K562 (cell line): ENCODE measurements around the gene ZNF12. TPM values are rescaled to one million over a fixed set of nuclear protein-coding genes. Genes with fewer than 3 reads are reported as not detected.

Source experiments
- CBX5 ChIP-seq: IDR thresholded peaks from 2 replicates; pipeline ENCODE4 v1.6.1; 2014; ENCODE audit warnings: low read depth, borderline replicate concordance
- CCAR2 ChIP-seq: fragments of 200-400 bp; formaldehyde crosslinking; IDR thresholded peaks from 2 replicates; pipeline ENCODE4 v1.6.1; 2017; ENCODE audit warnings: mild to moderate bottlenecking, low read depth, low read length
- CHD1 ChIP-seq: fragments of 200-600 bp; sonication (generic); IDR thresholded peaks from one replicate; pipeline ENCODE4 v1.6.1; 2012; ENCODE audit warnings: mild to moderate bottlenecking, moderate library complexity, low read length, inconsistent platforms
- HMG20A ChIP-seq: fragments of 450-650 bp; formaldehyde crosslinking; conservative IDR thresholded peaks from 2 replicates; pipeline ENCODE4 v1.4.0; 2020; ENCODE audit warnings: mild to moderate bottlenecking, mixed read lengths
- KLF13 ChIP-seq: fragments of 450-650 bp; IDR thresholded peaks from 2 replicates; pipeline ENCODE4 v1.6.1; 2016; ENCODE audit warnings: missing genetic modification characterization, low read depth, mild to moderate bottlenecking, missing compliant biosample characterization, moderate library complexity, borderline replicate concordance
- KLF16 ChIP-seq: IDR thresholded peaks from 2 replicates; pipeline ENCODE4 v1.6.1; 2016; ENCODE audit warnings: antibody characterized with exemption
- NUFIP1 ChIP-seq: fragments of 450-650 bp; IDR thresholded peaks from 2 replicates; pipeline ENCODE4 v1.6.1; 2018; ENCODE audit not compliant: partially characterized antibody
- PCBP2 ChIP-seq: fragments of 200-400 bp; formaldehyde crosslinking; IDR thresholded peaks from 2 replicates; pipeline ENCODE4 v1.6.1; 2018; ENCODE audit warnings: low read length, low read depth, mild to moderate bottlenecking, moderate library complexity; ENCODE audit not compliant: poor library complexity, severe bottlenecking
- SNRNP70 ChIP-seq: fragments of 200-400 bp; formaldehyde crosslinking; optimal IDR thresholded peaks from 2 replicates; pipeline ENCODE3; 2017; ENCODE audit warnings: low read depth, low read length
- TAF9B ChIP-seq: fragments of 450-650 bp; IDR thresholded peaks from 2 replicates; pipeline ENCODE4 v1.6.1; 2018; ENCODE audit warnings: mild to moderate bottlenecking; ENCODE audit not compliant: partially characterized antibody
- ZC3H4 ChIP-seq: sonication (generic); formaldehyde crosslinking; IDR thresholded peaks from 2 replicates; pipeline ENCODE4 v1.9.0; 2021; ENCODE audit warnings: missing genetic modification reagents, borderline replicate concordance
- ZNF165 ChIP-seq: fragments of 250-450 bp; sonication (Bioruptor Pico); IDR thresholded peaks from 2 replicates; pipeline ENCODE4 v1.4.0; 2020; ENCODE audit warnings: borderline replicate concordance
- ZNF316 ChIP-seq: fragments of 450-650 bp; IDR thresholded peaks from 2 replicates; pipeline ENCODE4 v1.6.1; 2016
- ZNF766 ChIP-seq: fragments of 200-800 bp; sonication (Bioruptor generic); conservative IDR thresholded peaks from 2 replicates; pipeline ENCODE4 v1.6.1; 2016; ENCODE audit warnings: missing genetic modification characterization, missing compliant biosample characterization
- polyA plus RNA-seq, 8 experiments: library from polyadenylated mRNA; depleted of rRNA in 4 of 8; stranded (reverse) in 5 of 8; unstranded in 3 of 8; fragments of >200 nt; fragmentation: Nextera tagmentation in 2 of 8; fragmentation: Illumina TruSeq in 1 of 8; extraction: Ambion mirVana in 2 of 8; extraction: Trizol in 1 of 8; gene quantifications; 2 replicates each; pipeline versions ENCODE4 v1.2.1 to v1.2.3, GENCODE V29; 2011 to 2014; ENCODE audit warnings: inconsistent platforms in 1 of 8, missing spikeins in 1 of 8
- total RNA-seq, 7 experiments: library from RNA; depleted of rRNA in 6 of 7; stranded (reverse); fragments of >200 nt in 6 of 7; fragmentation: Illumina TruSeq in 2 of 7; extraction: Trizol in 2 of 7; gene quantifications; 2 replicates each; pipeline versions ENCODE4 v1.2.1 to v1.2.3, GENCODE V29; 2011 to 2021; ENCODE audit warnings: low replicate concordance in 1 of 7
- TF ChIP-seq, protein P1 (sequence below): fragments of 200-600 bp; sonication (generic); IDR thresholded peaks from one replicate; pipeline ENCODE4 v1.6.1; 2012; ENCODE audit warnings: mild to moderate bottlenecking, low read depth, low read length, inconsistent platforms
- TF ChIP-seq, protein P2 (sequence below): sonication (generic); formaldehyde crosslinking; IDR thresholded peaks from 2 replicates; pipeline ENCODE4 v1.8.1; 2023; ENCODE audit warnings: mild to moderate bottlenecking, missing genetic modification reagents, moderate library complexity

ZNF12 gene
- total and polyA plus RNA-seq, 9 of the 15 experiments (the other 6 are each of a cell fraction or from before 2014, with no cell fraction given): 5.8 to 32.3 (median 18.9) TPM

DNA sequence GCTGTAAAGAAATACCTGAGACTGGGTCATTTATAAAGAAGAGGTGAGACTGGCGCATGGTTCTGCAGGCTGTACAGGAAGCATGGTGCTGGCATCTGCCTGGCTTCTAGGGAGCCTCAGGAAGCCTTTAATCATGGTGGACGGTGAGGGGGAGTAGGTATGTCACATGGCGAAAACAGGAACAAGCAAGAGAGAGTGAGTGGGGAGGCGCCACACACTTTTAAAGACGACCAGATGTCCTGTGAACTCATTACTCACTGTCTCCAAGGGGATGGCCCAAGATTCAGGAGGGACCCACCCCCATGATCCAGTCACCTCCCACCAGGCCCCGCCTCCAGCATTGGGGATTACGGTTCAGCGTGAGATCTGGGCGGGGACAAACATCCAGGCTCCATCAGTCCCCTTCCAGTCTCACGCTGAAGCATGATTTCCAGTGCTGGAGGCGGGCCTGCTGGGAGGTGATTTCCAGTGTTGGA lies 66.5 kb downstream of the ZNF12 start (continued):
- TF ChIP-seq, protein P1, sequence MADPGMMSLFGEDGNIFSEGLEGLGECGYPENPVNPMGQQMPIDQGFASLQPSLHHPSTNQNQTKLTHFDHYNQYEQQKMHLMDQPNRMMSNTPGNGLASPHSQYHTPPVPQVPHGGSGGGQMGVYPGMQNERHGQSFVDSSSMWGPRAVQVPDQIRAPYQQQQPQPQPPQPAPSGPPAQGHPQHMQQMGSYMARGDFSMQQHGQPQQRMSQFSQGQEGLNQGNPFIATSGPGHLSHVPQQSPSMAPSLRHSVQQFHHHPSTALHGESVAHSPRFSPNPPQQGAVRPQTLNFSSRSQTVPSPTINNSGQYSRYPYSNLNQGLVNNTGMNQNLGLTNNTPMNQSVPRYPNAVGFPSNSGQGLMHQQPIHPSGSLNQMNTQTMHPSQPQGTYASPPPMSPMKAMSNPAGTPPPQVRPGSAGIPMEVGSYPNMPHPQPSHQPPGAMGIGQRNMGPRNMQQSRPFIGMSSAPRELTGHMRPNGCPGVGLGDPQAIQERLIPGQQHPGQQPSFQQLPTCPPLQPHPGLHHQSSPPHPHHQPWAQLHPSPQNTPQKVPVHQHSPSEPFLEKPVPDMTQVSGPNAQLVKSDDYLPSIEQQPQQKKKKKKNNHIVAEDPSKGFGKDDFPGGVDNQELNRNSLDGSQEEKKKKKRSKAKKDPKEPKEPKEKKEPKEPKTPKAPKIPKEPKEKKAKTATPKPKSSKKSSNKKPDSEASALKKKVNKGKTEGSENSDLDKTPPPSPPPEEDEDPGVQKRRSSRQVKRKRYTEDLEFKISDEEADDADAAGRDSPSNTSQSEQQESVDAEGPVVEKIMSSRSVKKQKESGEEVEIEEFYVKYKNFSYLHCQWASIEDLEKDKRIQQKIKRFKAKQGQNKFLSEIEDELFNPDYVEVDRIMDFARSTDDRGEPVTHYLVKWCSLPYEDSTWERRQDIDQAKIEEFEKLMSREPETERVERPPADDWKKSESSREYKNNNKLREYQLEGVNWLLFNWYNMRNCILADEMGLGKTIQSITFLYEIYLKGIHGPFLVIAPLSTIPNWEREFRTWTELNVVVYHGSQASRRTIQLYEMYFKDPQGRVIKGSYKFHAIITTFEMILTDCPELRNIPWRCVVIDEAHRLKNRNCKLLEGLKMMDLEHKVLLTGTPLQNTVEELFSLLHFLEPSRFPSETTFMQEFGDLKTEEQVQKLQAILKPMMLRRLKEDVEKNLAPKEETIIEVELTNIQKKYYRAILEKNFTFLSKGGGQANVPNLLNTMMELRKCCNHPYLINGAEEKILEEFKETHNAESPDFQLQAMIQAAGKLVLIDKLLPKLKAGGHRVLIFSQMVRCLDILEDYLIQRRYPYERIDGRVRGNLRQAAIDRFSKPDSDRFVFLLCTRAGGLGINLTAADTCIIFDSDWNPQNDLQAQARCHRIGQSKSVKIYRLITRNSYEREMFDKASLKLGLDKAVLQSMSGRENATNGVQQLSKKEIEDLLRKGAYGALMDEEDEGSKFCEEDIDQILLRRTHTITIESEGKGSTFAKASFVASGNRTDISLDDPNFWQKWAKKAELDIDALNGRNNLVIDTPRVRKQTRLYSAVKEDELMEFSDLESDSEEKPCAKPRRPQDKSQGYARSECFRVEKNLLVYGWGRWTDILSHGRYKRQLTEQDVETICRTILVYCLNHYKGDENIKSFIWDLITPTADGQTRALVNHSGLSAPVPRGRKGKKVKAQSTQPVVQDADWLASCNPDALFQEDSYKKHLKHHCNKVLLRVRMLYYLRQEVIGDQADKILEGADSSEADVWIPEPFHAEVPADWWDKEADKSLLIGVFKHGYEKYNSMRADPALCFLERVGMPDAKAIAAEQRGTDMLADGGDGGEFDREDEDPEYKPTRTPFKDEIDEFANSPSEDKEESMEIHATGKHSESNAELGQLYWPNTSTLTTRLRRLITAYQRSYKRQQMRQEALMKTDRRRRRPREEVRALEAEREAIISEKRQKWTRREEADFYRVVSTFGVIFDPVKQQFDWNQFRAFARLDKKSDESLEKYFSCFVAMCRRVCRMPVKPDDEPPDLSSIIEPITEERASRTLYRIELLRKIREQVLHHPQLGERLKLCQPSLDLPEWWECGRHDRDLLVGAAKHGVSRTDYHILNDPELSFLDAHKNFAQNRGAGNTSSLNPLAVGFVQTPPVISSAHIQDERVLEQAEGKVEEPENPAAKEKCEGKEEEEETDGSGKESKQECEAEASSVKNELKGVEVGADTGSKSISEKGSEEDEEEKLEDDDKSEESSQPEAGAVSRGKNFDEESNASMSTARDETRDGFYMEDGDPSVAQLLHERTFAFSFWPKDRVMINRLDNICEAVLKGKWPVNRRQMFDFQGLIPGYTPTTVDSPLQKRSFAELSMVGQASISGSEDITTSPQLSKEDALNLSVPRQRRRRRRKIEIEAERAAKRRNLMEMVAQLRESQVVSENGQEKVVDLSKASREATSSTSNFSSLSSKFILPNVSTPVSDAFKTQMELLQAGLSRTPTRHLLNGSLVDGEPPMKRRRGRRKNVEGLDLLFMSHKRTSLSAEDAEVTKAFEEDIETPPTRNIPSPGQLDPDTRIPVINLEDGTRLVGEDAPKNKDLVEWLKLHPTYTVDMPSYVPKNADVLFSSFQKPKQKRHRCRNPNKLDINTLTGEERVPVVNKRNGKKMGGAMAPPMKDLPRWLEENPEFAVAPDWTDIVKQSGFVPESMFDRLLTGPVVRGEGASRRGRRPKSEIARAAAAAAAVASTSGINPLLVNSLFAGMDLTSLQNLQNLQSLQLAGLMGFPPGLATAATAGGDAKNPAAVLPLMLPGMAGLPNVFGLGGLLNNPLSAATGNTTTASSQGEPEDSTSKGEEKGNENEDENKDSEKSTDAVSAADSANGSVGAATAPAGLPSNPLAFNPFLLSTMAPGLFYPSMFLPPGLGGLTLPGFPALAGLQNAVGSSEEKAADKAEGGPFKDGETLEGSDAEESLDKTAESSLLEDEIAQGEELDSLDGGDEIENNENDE: no peak
- peak; percentile 59; the same call in 1 of the 2 replicates for TF ChIP-seq KLF16
- peak; percentile 73; the same call in 1 of the 2 replicates for TF ChIP-seq CBX5
- TF ChIP-seq CHD1: no peak
- no peak for TF ChIP-seq ZC3H4 (CRISPR knock-in tag)
- no peak for TF ChIP-seq HMG20A (CRISPR knock-in tag)
- TF ChIP-seq ZNF316: peak; percentile 77
- TF ChIP-seq CCAR2: no peak
- TF ChIP-seq PCBP2: no peak
- TF ChIP-seq ZNF165: no peak
- no peak for TF ChIP-seq ZNF766
- TF ChIP-seq SNRNP70: no peak
- TF ChIP-seq NUFIP1: no peak
- TF ChIP-seq KLF13 (tag): no peak
- TF ChIP-seq, protein P2, sequence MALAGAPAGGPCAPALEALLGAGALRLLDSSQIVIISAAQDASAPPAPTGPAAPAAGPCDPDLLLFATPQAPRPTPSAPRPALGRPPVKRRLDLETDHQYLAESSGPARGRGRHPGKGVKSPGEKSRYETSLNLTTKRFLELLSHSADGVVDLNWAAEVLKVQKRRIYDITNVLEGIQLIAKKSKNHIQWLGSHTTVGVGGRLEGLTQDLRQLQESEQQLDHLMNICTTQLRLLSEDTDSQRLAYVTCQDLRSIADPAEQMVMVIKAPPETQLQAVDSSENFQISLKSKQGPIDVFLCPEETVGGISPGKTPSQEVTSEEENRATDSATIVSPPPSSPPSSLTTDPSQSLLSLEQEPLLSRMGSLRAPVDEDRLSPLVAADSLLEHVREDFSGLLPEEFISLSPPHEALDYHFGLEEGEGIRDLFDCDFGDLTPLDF (CRISPR knock-in tag): no peak
- TF ChIP-seq TAF9B: no peak
